HL-60 (cell line): ENCODE measurements around the gene ADSL.

ENCODE experiments used
- DNase-seq, 2 experiments: peaks; one replicate each; pipeline ENCODE4 v3.0.0-alpha.2; 2010 to 2020; ENCODE audit warnings: low read depth in 1 of 2, low spot score in 1 of 2
- H3K27ac ChIP-seq: fragments of 250-450 bp; sonication (Bioruptor Pico); replicated peaks from 2 replicates; pipeline ENCODE4 v1.5.1; 2020; ENCODE audit warnings: mild to moderate bottlenecking, moderate library complexity
- H3K27me3 ChIP-seq: fragments of 250-450 bp; sonication (Bioruptor Pico); 2 replicates; pipeline ENCODE4 v1.5.1; 2021; ENCODE audit warnings: mild to moderate bottlenecking, moderate library complexity; ENCODE audit not compliant: insufficient read depth, poor library complexity, severe bottlenecking
- H3K4me3 ChIP-seq: replicated peaks from 2 replicates; pipeline ENCODE4 v1.5.1; 2011; ENCODE audit warnings: mild to moderate bottlenecking, control low read depth, low read length; ENCODE audit not compliant: insufficient read depth
- CTCF ChIP-seq: IDR thresholded peaks from one replicate; pipeline ENCODE4 v1.5.1; 2011; ENCODE audit warnings: low read length, control low read depth, inconsistent platforms; ENCODE audit not compliant: insufficient read depth
- GABPA ChIP-seq: IDR thresholded peaks from 2 replicates; pipeline ENCODE4 v1.6.1; 2012; ENCODE audit warnings: low read depth
- POLR2AphosphoS5 ChIP-seq: IDR thresholded peaks from 2 replicates; pipeline ENCODE4 v1.6.1; 2012; ENCODE audit warnings: low read depth
- REST ChIP-seq: IDR thresholded peaks from 2 replicates; pipeline ENCODE4 v1.6.1; 2012; ENCODE audit warnings: low read depth; ENCODE audit not compliant: insufficient replicate concordance
- SPI1 ChIP-seq: IDR thresholded peaks from 2 replicates; pipeline ENCODE4 v1.6.1; 2012; ENCODE audit warnings: low read depth, mild to moderate bottlenecking, borderline replicate concordance

Gene ADSL

GRCh38 chr22:40432157-40432556 lies 85.9 kb downstream of the ADSL start:
- no peaks in the 10 kb centered on the region for H3K27me3 ChIP-seq
- DNase-seq, result peak in 1 of 2 experiments; percentile 44
- H3K4me3 ChIP-seq, result no peak overlapping the region
- H3K27ac ChIP-seq, result peak overlapping the region; percentile 37
- TF ChIP-seq REST (no peak), GABPA (no peak), SPI1 (no peak), POLR2AphosphoS5 (no peak), CTCF (no peak)

DNA sequence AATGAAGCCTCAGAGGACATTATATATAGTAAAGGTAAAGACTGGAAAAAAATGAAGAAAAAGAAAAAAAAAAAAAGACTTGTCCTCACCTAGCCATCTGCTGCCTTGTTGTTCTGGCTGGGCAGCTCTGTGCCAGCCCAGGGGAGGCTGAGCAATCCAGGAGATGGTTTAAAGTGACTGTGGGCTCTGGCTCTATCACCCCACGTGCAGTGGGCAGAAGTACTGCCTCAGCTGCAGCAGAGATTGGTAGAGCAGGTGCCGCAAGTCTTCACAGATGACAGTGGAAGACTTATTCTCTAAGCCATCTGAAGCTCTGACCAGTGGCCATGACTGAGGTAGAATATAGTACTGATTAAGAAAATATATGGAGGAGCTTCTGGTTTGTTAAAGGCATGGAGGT lies 86.3 kb downstream of the ADSL start:
- peak overlapping the region; percentile 37 for H3K27ac ChIP-seq
- no peak overlapping the region for H3K4me3 ChIP-seq
- no peaks in the 10 kb centered on the region for H3K27me3 ChIP-seq
- DNase-seq, result no peak
- TF ChIP-seq GABPA (no peak), CTCF (no peak), POLR2AphosphoS5 (no peak), REST (no peak), SPI1 (no peak)

DNA sequence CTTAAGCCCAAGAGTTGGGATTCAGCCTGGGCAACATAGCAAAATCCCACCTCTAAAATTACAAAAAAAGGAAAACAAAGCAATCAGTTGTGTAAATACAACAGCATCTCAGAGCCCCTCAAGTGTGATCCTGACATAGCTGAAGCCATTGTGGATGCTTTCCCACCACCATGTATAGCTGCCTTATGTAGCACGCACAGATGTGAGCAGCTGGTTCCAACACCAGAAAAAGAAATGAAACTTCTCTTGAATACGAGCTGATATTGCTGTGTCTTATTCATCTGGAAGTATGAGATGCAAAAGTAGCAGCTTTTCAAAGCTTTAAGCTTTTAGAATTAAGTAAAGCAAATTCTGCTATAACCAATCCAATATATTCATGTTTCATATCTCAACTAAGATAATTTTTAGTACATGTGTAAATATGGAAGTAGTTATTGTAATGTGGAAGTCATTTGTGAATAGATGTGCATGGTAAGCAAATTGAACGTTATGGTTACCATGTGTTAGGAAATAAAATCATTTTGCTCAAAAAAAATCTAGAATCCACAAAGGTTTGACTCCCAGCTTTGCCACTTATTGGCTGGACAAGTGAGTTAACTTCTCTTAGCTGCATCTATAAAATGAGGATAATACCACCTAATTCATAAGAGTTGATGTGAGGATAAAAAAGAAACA lies 87.3 kb downstream of the ADSL start:
- H3K4me3 ChIP-seq, result no peak overlapping the region
- TF ChIP-seq POLR2AphosphoS5, result no peak
- TF ChIP-seq SPI1, result no peak
- no peak for TF ChIP-seq GABPA
- TF ChIP-seq REST, result no peak
- no peak for TF ChIP-seq CTCF
- peak overlapping the region; percentile 14; the same call in 1 of the 2 replicates for H3K27ac ChIP-seq
- no peaks in the 10 kb centered on the region for H3K27me3 ChIP-seq
- no peak for DNase-seq
